Right renal cortex interstitium (tissue), 3 donors: ENCODE measurements around the gene LNPK. TPM values are rescaled to one million over a fixed set of nuclear protein-coding genes. Genes with fewer than 3 reads are reported as not detected.
A peak's percentile ranks its signal among the peaks of the same experiment; 100 is the strongest.
"Not testable (repeated sequence)": the region's sequence is repeated elsewhere in the genome, so short reads cannot be mapped to it uniquely, and the experiment has no call there.

ENCODE experiments used
- DNase-seq, 3 donors: peaks; one replicate each; pipeline ENCODE4 v3.0.0-alpha.2; 2013; ENCODE audit warnings: low read depth in 3 of 3, low spot score in 2 of 3
- polyA plus RNA-seq, 3 donors: library from polyadenylated mRNA; unstranded; fragments of 120-200 nt; gene quantifications; one replicate each; pipeline ENCODE4 v1.2.1, GENCODE V29; 2013; ENCODE audit not compliant: insufficient read length in 3 of 3

Gene LNPK
- polyA plus RNA-seq, 3 donors: 25.6 to 26.3 (median 25.7) TPM

- DNase-seq: not testable (repeated sequence)
Measured at GRCh38 chr2:175913849-175914743, 88.0 kb downstream of the LNPK start.

DNA sequence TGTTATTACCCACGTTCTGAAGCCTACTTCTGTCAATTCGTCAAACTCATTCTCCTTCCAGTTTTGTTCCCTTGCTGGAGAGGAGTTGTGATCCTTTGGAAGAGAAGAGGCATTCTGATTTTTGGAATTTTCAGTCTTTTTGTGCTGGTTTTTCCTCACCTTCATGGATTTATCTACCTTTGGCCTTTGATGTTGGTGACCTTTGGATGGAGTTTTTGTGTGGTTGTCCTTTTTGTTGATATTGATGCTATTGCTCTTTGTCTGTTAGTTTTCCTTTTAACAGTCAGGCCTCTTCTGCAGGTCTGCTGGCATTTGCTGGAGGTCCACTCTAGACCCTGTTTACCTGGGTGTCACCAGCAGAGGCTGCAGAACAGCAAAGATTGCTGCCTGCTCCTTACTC, 88.8 kb downstream of the LNPK start:
- not testable (repeated sequence) for DNase-seq

DNA sequence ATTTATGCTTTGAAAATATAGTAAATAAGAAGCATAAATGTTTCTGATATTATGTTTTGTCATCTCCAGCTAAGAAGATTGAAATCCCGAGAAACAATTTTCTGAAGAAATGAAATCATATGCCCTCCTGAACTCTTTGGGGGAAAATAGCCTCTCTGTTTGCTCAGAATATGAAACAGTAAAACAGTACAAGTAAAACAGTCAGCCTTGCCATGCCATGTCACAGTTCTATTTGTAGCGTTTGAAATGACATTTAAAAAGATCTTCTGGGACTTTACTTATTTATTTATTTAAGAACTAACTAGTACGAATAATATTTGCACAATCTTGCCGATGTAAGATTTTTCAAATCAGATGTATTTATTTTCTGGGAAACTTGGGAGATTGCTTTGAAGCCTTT, 98.0 kb downstream of the LNPK start:
- DNase-seq: no peak

- no peak for DNase-seq
Measured at GRCh38 chr2:175903384-175903936, 98.6 kb downstream of the LNPK start.

- not testable (repeated sequence) for DNase-seq
Measured at GRCh38 chr2:175895957-175896356, 106.1 kb downstream of the LNPK start.

DNA sequence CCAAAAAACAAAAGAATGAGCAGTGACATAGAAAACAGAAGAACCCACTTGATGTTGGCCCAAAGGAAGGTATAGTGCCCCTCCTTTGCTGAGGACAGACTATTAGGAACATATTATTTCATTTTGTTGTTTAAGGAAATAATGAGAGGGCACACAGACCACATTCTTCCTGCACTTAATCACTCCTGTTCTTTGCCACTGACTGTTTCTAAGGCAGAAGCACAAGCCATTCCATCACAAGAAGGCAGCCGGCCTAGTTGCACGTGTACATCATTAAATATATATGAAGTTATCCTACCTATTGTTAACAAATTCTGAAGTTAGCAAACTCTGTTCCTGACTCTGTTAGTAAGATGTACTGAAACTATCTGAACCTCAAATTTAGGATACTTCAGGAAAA, 110.0 kb downstream of the LNPK start:
- DNase-seq: no peak

- DNase-seq: no peak
Measured at GRCh38 chr2:175890636-175891242, 111.3 kb downstream of the LNPK start.

GRCh38 chr2:175889701-175890302, 112.3 kb downstream of the LNPK start:
- DNase-seq: peak; percentile 9 to 16 (median 16)

DNA sequence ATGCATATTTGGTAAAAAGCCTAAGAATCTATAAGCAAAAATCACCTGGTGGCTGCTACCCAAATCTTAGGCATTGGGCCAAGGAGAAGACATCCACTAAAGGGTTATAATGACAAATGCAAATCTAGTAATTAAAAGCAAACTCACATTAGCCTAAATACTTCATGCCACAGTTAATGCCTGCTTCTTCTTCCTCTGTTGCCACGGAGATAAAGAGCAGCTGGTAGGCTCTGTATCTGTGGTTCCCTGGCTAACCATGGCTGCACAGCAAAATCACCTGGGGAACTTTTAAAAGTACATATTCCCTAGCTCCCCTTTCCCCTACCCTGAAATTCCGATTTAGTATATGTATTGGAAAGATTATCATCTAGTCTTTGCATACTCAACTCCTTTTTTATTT, 114.3 kb downstream of the LNPK start:
- DNase-seq: no peak

GRCh38 chr2:175884697-175885393, 117.2 kb downstream of the LNPK start:
- DNase-seq: no peak

GRCh38 chr2:175883586-175884194, 118.4 kb downstream of the LNPK start:
- DNase-seq: no peak

GRCh38 chr2:175879679-175880078, 122.4 kb downstream of the LNPK start:
- DNase-seq: no peak

DNA sequence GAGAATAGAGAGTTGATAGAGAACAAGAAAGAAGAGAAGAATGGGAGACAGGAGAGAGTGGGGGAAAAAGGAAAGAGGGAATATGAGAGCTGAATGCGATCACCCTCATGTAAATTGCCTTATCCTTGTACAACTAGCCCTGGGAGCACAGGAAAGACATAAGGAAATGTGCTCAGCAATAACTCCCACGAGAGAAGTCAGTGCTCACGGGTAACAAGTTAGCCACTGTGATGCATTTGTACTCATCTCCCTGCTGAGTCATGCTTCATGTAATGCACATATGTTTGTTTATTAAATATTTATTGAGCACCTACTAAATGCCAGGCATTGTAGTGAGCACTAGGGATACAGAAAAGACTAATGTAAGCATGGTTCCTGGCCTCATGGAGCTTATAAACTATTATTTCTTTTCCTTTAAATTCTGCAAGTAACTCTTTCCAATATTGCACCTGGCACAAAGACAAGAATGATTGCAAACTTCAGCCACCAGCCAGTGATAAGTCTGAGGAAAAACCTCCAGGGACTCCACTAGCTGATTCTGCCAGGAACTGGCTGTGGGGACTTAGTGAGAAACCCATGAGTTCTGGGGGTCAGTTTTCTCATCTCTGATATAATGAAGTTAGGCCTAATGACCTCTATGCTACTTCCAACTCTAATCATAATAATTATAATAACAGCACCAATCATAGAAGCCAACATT, 124.1 kb downstream of the LNPK start:
- no peak for DNase-seq

DNA sequence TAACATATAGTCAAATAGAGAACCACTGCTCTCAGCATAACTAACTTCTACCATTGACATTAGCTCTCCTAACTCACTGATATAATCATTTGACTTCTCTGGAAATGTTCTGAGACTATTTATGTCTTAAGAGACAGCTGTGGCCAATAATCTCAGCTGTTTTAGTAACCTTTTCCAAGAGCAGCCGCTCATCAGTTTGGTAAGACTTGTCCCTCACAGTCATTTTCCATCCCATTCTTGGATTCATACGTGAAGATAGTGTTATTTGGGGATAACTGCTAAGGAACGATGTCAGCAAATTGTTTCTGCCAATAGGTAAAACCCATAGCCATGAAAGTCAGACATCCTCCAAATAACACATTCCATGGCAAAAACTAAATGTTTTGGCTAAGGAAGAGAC, 127.8 kb downstream of the LNPK start:
- no peak for DNase-seq

Other genes with a start within 250 kb of the LNPK start
- gene EVX2, start 81.7 kb upstream of the LNPK start, polyA plus RNA-seq: under 1 TPM in 1 of 3 donors, not detected in 2; 0.04 TPM
- gene HOXD13, start 90.5 kb upstream of the LNPK start, polyA plus RNA-seq: under 1 TPM; 0.11 to 0.17 (median 0.14) TPM
- gene HOXD12, start 97.5 kb upstream of the LNPK start, polyA plus RNA-seq: under 1 TPM; 0.24 to 0.42 (median 0.28) TPM
- 10 to 100 TPM; 42.6 to 44.8 (median 43.5) TPM for gene HOXD11, start 105.0 kb upstream of the LNPK start, polyA plus RNA-seq
- gene HOXD10, start 114.5 kb upstream of the LNPK start, polyA plus RNA-seq: 100 to 1,000 TPM; 118 to 155 (median 150) TPM
- 10 to 100 TPM; 56.4 to 63.2 (median 60.0) TPM for gene HOXD9, start 120.5 kb upstream of the LNPK start, polyA plus RNA-seq
- 100 to 1,000 TPM; 193 to 217 (median 215) TPM for gene HOXD8, start 127.4 kb upstream of the LNPK start, polyA plus RNA-seq
- gene HOXD4, start 149.3 kb upstream of the LNPK start, polyA plus RNA-seq: 10 to 100 TPM; 27.8 to 39.2 (median 38.0) TPM
- gene HOXD3, start 155.0 kb upstream of the LNPK start, polyA plus RNA-seq: 10 to 100 TPM; 20.5 to 21.4 (median 21.2) TPM
- 10 to 100 TPM in 1 of 3 donors, 1 to 10 TPM in 2; 6.9 to 11.3 (median 9.8) TPM for gene HOXD1, start 186.4 kb upstream of the LNPK start, polyA plus RNA-seq